SU-DHL-6 (cell line): Measurements from ENCODE around the gene C7orf33.

Source experiments
- EZH2phosphoT487 ChIP-seq: fragments of 200-600 bp; sonication (generic), shearing (Covaris generic); conservative IDR thresholded peaks from 2 replicates; pipeline ENCODE4 v1.6.1; 2018; ENCODE audit warnings: mild to moderate bottlenecking, antibody characterized with exemption, low read length, moderate library complexity, mixed read lengths
- TF ChIP-seq, protein P1 (sequence below): fragments of 200-600 bp; sonication (generic); IDR thresholded peaks from one replicate; pipeline ENCODE4 v1.5.1; 2017; ENCODE audit warnings: antibody characterized with exemption, mild to moderate bottlenecking, low read length, moderate library complexity; ENCODE audit not compliant: insufficient read depth, poor library complexity, severe bottlenecking

DNA sequence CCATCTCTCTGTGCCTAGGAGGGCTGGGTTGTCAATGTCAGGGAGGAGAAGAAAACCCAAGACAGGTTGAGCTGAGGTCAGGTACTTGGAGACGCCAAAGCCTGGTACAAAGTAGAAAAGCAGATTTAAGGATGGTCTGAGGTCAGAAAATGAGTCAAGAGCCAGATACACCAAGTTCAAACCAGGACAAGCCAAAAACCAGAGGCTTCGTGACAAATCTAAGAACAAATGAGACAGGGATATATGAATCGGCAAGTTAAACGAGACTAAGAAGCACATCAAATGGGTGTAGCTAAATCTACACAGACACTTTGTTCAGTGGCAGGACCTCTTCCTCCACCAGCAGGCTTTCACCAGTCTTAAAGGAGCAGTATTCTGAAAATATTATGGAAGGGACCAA is 34.2 kb downstream of the C7orf33 start:
- TF ChIP-seq, protein P1, sequence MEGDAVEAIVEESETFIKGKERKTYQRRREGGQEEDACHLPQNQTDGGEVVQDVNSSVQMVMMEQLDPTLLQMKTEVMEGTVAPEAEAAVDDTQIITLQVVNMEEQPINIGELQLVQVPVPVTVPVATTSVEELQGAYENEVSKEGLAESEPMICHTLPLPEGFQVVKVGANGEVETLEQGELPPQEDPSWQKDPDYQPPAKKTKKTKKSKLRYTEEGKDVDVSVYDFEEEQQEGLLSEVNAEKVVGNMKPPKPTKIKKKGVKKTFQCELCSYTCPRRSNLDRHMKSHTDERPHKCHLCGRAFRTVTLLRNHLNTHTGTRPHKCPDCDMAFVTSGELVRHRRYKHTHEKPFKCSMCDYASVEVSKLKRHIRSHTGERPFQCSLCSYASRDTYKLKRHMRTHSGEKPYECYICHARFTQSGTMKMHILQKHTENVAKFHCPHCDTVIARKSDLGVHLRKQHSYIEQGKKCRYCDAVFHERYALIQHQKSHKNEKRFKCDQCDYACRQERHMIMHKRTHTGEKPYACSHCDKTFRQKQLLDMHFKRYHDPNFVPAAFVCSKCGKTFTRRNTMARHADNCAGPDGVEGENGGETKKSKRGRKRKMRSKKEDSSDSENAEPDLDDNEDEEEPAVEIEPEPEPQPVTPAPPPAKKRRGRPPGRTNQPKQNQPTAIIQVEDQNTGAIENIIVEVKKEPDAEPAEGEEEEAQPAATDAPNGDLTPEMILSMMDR = no peak
- no peak for TF ChIP-seq EZH2phosphoT487
